CD4-positive, alpha-beta T cell treated with Interferon gamma for 1 hour (primary cell): Measurements from ENCODE around the gene OTUD1.
A peak's percentile ranks its signal among the peaks of the same experiment; 100 is the strongest.
"Not testable (repeated sequence)": the region's sequence is repeated elsewhere in the genome, so short reads cannot be mapped to it uniquely, and the experiment has no call there.

ENCODE experiments used
- DNase-seq: peaks from one replicate; pipeline ENCODE4 v3.0.0-alpha.2; 2020

OTUD1 gene

GRCh38 chr10:23438547-23439451 lies at the start of gene OTUD1:
Gene OTUD1 (plus strand): TSS chr10:23439075. CDS start chr10:23439458, 383 bp downstream.
- DNase-seq: peak; percentile 94

GRCh38 chr10:23390408-23390807 lies 48.5 kb upstream of the OTUD1 start:
- not testable (repeated sequence) for DNase-seq

- no peak for DNase-seq
Measured at GRCh38 chr10:23390809-23391208, 48.1 kb upstream of the OTUD1 start.

GRCh38 chr10:23391821-23392220 lies 47.1 kb upstream of the OTUD1 start:
- DNase-seq: no peak

- no peak for DNase-seq
Measured at GRCh38 chr10:23395017-23395416, 43.9 kb upstream of the OTUD1 start.

GRCh38 chr10:23396695-23397094 lies 42.2 kb upstream of the OTUD1 start:
- DNase-seq: no peak

GRCh38 chr10:23399701-23400144 lies 39.2 kb upstream of the OTUD1 start:
- DNase-seq: no peak

GRCh38 chr10:23402856-23403255 lies 36.0 kb upstream of the OTUD1 start:
- DNase-seq: no peak

- DNase-seq: no peak
Measured at GRCh38 chr10:23403278-23403677, 35.6 kb upstream of the OTUD1 start.

- no peak for DNase-seq
Measured at GRCh38 chr10:23403719-23404118, 35.2 kb upstream of the OTUD1 start.

- DNase-seq: no peak
Measured at GRCh38 chr10:23404461-23404980, 34.4 kb upstream of the OTUD1 start.

GRCh38 chr10:23405540-23405939 lies 33.3 kb upstream of the OTUD1 start:
- DNase-seq: no peak

GRCh38 chr10:23406409-23406808 lies 32.5 kb upstream of the OTUD1 start:
- peak; percentile 16 for DNase-seq

- DNase-seq: no peak
Measured at GRCh38 chr10:23408330-23408976, 30.4 kb upstream of the OTUD1 start.

GRCh38 chr10:23412223-23412622 lies 26.7 kb upstream of the OTUD1 start:
- DNase-seq: peak; percentile 5

GRCh38 chr10:23413629-23414089 lies 25.2 kb upstream of the OTUD1 start:
- no peak for DNase-seq

GRCh38 chr10:23414658-23415057 lies 24.2 kb upstream of the OTUD1 start:
- no peak for DNase-seq

GRCh38 chr10:23417254-23417653 lies 21.6 kb upstream of the OTUD1 start:
- no peak for DNase-seq

GRCh38 chr10:23418051-23418681 lies 20.7 kb upstream of the OTUD1 start:
- DNase-seq: no peak

- no peak for DNase-seq
Measured at GRCh38 chr10:23419201-23419600, 19.7 kb upstream of the OTUD1 start.

- no peak for DNase-seq
Measured at GRCh38 chr10:23419655-23420329, 19.1 kb upstream of the OTUD1 start.

GRCh38 chr10:23421397-23421796 lies 17.5 kb upstream of the OTUD1 start:
- DNase-seq: no peak

- DNase-seq: no peak
Measured at GRCh38 chr10:23422003-23422411, 16.9 kb upstream of the OTUD1 start.
